ENCODE results near the gene CPA1. TPM values are rescaled to one million over a fixed set of nuclear protein-coding genes. Genes with fewer than 3 reads are reported as not detected.

Gene CPA1
- total RNA-seq (ENCODE audit: insufficient read depth, low replicate concordance): 7.0 TPM

DNA sequence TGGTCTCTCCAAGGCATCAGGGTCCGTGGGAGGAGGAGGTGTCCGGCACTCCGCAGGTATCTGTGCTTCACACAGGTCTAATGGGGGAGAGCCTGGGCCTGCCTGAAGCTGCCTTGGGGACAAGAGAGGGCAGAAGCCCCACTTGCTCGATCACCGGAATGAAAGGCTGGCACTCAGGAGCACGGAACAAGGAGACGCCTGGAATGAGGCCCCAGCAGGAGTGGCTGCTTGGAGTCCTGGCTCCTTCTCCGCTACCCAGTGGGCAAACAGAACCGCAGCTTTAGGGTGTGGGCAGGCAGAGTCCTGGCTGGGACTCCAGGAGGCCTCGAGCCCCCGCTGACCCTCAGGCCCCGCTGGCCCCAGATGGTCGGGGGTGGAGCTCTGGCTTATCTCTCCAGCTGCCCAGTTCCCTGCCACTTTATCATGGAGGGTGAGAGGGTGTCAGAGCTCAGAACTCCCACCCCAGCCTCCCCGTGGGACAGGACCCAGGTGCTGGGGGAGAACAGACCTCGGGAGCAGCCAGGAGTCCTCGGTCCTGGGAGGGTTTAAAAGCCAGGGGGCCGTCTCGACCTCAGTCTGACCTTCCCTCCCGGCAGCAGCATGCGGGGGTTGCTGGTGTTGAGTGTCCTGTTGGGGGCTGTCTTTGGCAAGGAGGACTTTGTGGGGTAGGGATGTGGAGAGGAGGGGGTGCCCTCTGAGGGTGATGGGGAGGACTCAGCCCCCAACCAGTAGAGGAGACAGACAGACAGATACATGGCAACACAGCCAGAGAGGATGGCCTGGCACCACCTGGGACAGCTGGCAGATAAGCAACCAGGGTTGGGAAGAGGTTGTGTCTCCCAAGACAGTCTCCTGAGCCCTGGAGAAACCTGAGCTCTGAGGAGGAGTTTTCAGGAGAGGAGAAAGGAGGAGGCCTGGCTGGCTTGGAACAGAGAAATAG lies at the start of gene CPA1:
Gene CPA1 (plus strand): TSS at position 574 of the 940 bp plus-strand sequence. CDS start 27 bp downstream, at position 601.
- DNase-seq (ENCODE audit: low spot score): peak; percentile 83

DNA sequence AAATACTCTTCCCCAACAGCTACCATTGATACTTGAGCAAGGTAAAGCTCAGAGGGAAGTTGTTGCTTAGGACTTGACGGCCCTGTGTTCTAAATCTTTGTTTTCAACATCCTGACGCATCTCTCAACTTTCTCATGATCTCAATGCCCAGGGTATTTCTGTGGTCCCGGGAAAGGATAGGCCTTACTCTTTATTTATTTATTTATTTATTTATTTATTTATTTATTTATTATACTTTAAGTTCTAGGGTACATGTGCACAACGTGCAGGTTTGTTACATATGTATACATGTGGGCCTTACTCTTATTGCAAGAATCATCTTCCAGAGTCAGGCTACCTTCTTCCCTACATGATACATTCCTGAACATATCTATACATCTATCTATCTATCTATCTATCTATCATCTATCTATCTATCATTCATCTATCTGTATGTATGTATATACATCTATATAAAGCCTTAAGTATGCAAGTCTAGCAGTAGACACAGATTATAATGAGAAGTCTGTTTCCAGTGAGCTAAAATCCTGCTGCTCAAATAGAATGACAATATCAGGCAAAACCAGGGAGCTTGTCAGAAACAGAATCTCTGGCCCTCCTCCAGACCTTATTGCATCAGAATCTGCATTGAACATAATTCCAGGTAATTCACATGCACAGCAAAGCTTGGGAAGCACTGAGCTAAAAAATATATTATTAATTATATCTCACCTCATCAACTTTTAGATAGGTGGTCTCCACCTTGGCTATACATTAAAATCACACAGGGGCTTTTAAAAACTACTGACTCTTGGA lies 47.8 kb upstream of the CPA1 start:
- DNase-seq (ENCODE audit: low spot score): no peak

GRCh38 chr7:130333832-130334231 lies 46.5 kb upstream of the CPA1 start:
- no peak for DNase-seq (ENCODE audit: low spot score)

GRCh38 chr7:130334274-130334673 lies 46.0 kb upstream of the CPA1 start:
- DNase-seq (ENCODE audit: low spot score): no peak

GRCh38 chr7:130337410-130337971 lies 42.8 kb upstream of the CPA1 start:
- DNase-seq (ENCODE audit: low spot score): no peak

GRCh38 chr7:130338233-130338632 lies 42.1 kb upstream of the CPA1 start:
- DNase-seq (ENCODE audit: low spot score): no peak

GRCh38 chr7:130341882-130342281 lies 38.4 kb upstream of the CPA1 start:
- DNase-seq (ENCODE audit: low spot score): no peak

GRCh38 chr7:130342701-130343380 lies 37.5 kb upstream of the CPA1 start:
- DNase-seq (ENCODE audit: low spot score): no peak

DNA sequence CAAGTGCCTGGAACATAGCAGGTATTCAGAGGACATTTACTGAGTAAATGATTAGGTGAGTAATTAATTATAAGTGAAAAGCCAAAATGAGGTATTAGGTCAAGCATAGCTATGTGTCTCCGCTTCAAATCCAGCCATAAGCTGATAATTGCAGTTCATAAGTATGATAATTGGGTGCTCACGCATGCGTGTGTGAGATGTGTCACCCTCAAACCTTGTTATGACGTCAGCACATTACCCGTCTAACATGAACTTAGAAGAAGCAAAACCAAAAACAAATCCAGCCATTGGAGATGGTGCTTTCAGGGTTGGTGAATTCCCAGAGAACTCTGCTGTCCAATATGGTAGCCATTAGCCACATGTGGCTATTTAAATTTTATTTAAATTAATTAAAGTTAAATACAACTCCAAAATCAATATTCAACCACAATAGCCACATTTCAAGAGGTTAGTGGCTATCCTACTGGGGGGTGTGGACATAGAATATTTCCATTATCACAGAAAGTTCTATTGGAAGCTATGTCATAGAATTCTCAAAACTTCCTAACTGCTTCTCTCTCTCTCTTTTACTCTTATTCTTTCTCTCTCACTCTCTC lies 35.9 kb upstream of the CPA1 start, which contains the start of gene CPA5:
Gene CPA5 (plus strand): TSS at position 546 of the 596 bp plus-strand sequence. CDS start 1,670 bp downstream, outside the sequence.
- DNase-seq (ENCODE audit: low spot score): no peak

- no peak for DNase-seq (ENCODE audit: low spot score)
Measured at GRCh38 chr7:130345136-130345535, 35.2 kb upstream of the CPA1 start.

DNA sequence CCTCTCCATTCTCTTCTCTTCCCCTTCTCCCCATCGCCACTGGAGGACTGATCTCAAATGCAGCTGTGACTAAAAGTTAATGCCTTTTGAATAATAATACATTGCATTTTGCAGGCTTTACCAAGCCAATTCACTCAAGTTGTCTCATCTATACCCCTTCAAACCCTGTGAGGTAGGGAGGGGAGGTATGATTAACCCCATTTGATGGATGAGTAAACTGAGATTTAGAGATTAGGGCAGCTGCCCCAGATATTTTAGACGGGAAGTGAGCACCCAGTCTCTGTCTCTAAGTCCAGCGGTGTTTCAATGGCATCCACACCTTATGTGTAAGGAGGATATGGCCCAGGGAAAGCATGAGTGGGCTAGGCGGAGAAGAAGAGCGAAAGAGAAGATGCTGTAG lies 34.6 kb upstream of the CPA1 start:
- DNase-seq (ENCODE audit: low spot score): no peak

DNA sequence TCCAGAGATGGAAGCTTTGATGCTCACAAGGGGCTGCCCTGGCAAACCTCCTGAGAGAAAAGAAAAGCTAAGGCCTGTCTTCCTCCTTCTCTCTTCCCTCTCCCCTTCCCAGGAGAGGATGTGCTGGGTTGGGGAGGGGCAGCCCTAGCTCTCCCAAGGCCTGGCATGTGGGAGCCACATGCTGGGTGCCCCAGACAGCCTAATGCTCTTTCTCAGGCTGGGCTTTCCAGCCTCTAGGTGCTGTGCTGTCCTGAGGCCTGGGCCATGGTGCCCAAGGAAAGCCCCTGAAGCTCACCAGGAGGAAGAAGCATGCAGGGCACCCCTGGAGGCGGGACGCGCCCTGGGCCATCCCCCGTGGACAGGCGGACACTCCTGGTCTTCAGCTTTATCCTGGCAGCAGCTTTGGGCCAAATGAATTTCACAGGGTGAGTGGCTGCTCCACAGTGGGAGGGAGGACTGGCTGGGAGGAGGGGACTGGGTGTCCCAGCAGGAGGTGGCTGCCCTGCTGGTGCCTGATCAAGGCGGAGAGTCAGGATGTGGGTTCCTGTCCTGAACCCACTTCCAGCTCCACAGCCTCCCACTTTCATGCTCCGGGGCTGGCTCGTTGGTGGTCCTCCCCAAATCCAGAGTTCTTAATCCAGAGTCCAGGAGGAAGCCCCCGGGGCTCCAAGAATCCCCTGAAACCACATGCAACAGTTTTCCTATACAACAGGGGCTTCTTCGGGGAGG lies 34.0 kb upstream of the CPA1 start:
- DNase-seq (ENCODE audit: low spot score): no peak

- no peak for DNase-seq (ENCODE audit: low spot score)
Measured at GRCh38 chr7:130346941-130347340, 33.4 kb upstream of the CPA1 start.

DNA sequence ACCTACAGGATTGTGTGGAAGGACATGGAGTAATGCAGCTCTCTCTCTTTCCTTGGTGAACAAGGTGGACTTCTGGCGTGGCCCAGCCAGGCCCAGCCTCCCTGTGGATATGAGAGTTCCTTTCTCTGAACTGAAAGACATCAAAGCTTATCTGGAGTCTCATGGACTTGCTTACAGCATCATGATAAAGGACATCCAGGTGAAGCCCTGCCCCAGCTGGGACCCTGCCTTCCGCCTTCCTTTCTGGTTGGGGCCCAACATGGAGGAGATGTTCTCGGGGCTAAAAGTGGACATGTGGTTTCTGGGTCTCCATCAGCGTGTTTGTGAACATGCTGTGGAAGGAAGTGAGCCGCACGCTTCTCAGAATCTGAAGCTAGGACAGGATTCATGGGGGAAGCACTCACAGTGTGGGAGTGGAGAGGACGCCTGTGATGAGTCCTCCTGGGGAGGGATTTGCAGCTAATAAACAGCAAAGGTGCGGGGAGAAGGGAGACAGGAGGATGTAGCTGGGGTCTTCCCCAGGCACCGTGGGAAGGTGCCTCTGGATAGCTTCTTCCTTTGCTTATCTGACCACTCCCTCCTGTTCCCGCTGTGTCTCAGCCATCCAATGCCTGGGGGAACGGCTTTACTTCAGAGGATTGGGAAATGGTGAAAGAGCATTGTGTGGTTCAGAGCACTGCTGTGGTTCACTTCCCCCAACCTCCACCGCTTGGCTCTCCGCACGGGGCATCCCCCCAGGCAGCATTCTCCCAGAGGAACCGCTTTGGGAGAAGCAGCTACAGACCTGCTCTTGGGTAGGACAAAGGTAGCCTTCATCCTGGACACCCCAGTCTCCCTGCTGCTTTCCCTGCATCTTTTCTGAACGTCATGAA lies 30.1 kb upstream of the CPA1 start:
- peak; percentile 77 for DNase-seq (ENCODE audit: low spot score)

- peak; percentile 88 for DNase-seq (ENCODE audit: low spot score)
Measured at GRCh38 chr7:130350945-130351790, 29.1 kb upstream of the CPA1 start.

- no peak for DNase-seq (ENCODE audit: low spot score)
Measured at GRCh38 chr7:130351791-130352090, 28.6 kb upstream of the CPA1 start.

- peak; percentile 75 for DNase-seq (ENCODE audit: low spot score)
Measured at GRCh38 chr7:130352194-130353074, 27.9 kb upstream of the CPA1 start.

- no peak for DNase-seq (ENCODE audit: low spot score)
Measured at GRCh38 chr7:130353196-130353595, 27.1 kb upstream of the CPA1 start.
